NCI-H1417 treated with DMSO at 0.1 percent for 48 hours (cell line): Measurements from ENCODE around the gene OR52B6.
"Not testable (repeated sequence)": the region's sequence is repeated elsewhere in the genome, so short reads cannot be mapped to it uniquely, and the experiment has no call there.

ENCODE experiments used
- DNase-seq: peaks from one replicate; lab custom pipeline; 2025; lab: John Stamatoyannopoulos, UW

OR52B6 gene

DNA sequence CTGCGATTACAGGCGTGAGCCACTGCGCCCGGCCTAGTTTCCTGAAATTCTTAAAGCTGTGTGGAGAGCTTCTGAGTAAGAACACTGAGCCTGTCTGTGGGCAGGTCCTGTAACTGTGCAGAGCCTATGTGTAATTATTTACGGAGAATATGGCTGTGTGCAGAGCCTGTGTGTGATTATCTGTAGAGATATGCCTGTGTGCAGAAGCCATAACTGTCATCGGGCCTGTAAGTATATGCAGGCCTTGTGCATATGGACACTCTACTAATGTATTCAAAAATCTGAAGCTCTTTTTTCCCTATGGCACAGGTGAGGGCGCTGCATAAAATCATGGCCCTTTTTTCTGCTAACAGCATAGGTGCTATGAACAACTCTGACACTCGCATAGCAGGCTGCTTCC, at the start of gene OR52B6:
Gene OR52B6, plus strand, starts transcription at position 301 of the 400 bp plus-strand sequence. Its CDS starts 0 bp downstream, at position 301.
- DNase-seq = no peak

DNA sequence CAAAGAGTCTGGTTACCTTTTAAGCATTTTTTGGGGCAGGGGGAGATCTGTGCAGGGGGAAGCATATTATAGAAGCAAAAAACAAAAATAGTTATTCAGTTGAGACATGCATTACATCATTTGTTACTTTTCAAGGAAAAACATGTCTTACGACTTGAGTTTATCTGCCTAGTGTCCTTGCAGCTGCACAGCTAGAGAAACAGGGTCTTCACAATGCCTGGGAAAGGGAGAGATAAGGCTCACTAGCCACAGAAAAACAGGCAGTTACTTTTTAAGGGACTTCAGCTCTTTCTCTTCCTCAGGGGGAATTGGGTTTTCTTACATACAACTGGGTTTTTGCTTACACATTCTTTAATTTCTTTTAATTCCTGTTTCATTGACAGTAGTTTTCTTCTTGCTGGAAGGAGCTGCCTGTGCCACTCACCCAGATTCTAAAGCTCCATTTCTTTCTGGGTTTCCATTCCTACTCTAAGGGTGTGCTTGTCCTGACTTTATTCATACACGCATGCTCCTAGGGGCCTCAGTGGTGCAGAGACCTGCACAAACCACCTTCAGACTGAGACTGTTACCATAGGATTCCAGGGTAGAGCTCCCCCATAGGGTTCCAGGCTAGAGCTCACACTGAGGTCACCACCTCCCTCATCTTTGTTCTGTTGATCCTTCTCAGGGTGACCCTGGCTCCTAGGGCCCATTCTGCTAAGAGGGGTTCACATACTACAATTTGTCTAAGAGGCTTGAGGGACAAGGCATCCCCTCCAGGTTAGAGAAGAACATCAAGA, 49.4 kb upstream of the OR52B6 start:
- no peak for DNase-seq

GRCh38 chr11:5534046-5534445, 46.6 kb upstream of the OR52B6 start:
- no peak for DNase-seq

- DNase-seq = no peak
These were observed 44.2 kb upstream of the OR52B6 start for GRCh38 chr11:5536482-5536881.

DNA sequence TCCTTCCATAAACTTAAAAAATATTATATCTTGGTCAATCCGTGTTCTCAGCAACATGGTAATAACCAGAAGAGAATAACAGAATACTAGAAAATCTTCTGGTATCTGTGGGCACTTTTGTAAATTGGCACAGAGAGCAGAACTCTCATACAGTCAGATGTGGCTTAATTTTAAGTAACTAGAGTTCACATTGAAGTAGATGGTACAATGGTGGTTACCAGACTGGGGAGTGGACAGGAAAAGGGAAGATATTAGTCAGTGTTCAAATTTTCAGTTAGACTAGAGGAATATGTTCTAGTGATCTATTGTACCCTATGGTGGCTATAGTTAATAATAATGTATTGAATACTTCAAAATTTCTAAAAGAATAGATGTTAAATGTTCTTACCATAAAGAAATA, 39.2 kb upstream of the OR52B6 start:
- no peak for DNase-seq

- no peak for DNase-seq
These were observed 34.2 kb upstream of the OR52B6 start for GRCh38 chr11:5546457-5546856.

DNA sequence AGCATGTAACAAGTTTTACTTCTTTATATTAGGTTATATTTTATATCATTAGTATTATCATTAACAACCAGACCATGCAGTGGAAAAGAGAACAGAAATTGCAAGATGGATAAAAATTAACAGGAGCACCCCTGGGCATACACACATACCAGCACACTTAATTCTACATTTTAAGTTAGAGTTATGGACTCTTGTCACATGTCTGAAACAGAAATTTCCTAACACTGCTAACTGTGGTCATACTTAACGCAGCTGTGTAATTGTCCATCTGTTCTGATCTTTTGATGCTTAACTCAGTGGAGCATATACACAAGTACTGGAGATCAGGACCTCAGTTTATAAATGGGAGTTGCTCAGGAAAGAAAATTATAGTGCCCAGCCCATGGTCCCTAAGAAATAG, 32.7 kb upstream of the OR52B6 start:
- no peak for DNase-seq

DNA sequence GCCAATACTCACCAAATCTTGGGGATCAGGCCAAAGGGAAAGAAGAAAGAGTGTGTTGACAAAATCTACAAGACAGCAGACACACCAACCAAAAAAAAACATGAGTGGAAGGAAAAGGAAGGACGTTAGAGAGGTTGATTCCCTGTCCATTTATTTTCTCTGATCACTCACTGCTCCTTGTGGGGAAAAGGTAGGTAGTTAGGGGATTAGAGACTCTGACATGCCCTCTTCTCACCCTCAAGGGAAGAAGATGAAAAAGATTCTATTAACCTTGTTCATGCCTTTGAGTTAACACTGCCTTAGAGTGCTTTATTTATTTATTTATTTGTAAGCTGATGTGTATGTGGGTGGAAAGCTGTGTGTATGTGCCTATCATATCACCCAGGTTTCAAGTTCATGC, 32.2 kb upstream of the OR52B6 start, which contains the start of gene OR52H1:
Gene OR52H1, minus strand, starts transcription at position 101 of the 400 bp plus-strand sequence. CDS start 3,035 bp downstream, outside the sequence.
- DNase-seq = no peak

- DNase-seq = no peak
These were observed 30.1 kb upstream of the OR52B6 start for GRCh38 chr11:5550440-5551095.

DNA sequence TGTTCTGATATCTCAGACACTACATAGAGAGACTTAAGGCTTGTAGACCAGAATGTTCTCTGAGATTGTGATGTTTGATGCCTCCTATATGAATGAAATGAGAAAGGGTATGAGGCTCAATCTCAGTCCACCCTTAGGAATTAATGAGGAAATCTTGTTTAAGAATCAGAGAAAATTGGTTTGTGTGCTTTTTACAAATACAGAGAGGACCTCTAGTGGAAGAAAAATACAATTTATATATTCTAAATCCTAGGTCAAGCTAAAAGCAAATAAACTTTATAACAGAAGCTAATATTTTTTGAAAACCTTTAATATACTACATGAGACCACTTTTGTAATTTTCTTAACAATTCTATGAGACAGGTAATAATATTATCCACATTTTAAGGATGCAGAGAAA, 27.3 kb upstream of the OR52B6 start:
- no peak for DNase-seq

- DNase-seq = no peak
These were observed 24.0 kb upstream of the OR52B6 start for GRCh38 chr11:5556596-5557188.

DNA sequence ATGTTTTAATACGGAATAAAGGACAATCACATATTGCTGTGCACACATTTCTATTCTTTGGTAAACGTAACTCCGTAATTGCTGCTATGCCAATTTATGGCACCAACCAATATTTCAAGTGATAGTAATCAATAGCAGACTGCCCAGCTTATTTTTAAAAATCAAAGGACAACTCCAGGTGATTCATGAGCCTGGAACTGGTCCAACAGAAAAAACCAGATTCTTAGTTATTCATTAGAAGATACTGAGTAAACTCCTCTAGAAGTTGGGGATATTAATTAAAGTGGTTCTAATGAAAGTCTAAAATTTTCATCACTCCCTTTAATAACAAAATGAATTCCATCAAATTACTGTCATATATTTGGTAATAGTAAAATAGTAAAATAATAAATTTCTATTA, 22.9 kb upstream of the OR52B6 start:
- DNase-seq = no peak

- DNase-seq = no peak
These were observed 16.2 kb upstream of the OR52B6 start for GRCh38 chr11:5564259-5565019.

DNA sequence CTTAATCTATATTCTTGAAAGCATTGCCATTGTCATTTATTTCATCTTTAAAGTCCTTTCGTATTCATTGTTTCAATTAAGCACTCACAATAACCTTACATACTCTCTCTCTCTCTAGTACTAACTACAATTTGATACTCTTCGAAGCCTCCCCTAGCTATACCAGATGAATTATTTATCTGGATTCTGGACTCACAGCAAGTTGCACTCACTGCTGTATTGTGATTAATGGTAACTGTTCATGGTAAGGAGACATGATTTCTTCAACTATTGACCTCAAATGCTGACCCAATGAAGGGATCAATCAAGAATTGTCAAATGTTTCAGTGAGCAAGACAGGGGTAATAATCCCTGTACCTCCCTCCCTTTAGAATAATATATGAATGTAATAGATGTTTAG, 6.0 kb upstream of the OR52B6 start:
- DNase-seq = no peak

GRCh38 chr11:5575152-5575551, 5.5 kb upstream of the OR52B6 start:
- no peak for DNase-seq

- no peak for DNase-seq
These were observed 3.6 kb upstream of the OR52B6 start for GRCh38 chr11:5577101-5577500.

DNA sequence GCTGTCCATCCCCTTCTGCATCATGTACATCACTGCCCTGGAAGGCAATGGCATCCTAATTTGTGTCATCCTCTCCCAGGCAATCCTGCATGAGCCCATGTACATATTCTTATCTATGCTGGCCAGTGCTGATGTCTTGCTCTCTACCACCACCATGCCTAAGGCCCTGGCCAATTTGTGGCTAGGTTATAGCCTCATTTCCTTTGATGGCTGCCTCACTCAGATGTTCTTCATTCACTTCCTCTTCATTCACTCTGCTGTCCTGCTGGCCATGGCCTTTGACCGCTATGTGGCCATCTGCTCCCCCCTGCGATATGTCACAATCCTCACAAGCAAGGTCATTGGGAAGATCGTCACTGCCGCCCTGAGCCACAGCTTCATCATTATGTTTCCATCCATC, 337 bp downstream of the OR52B6 start:
- no peak for DNase-seq

GRCh38 chr11:5584458-5584857, 3.8 kb downstream of the OR52B6 start:
- not testable (repeated sequence) for DNase-seq

DNA sequence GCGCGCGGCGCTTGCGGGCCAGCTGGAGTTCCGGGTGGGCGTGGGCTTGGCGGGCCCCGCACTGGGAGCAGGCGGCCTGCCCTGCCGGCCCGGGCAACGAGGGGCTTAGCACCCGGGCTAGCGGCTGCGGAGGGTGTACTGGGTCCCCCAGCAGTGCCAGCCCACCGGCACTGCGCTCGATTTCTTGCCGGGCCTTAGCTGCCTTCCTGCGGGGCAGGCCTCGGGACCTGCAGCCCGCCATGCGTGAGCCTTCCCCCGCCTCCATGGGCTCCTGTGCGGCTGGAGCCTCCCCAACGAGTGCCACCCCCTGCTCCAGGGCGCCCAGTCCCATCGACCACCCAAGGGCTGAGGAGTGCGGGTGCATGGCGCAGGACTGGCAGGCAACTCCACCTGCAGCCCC, 9.2 kb downstream of the OR52B6 start:
- not testable (repeated sequence) for DNase-seq

GRCh38 chr11:5591613-5592012, 10.9 kb downstream of the OR52B6 start:
- no peak for DNase-seq

GRCh38 chr11:5592615-5593014, 11.9 kb downstream of the OR52B6 start:
- DNase-seq = no peak

GRCh38 chr11:5593146-5593545, 12.5 kb downstream of the OR52B6 start:
- DNase-seq = no peak
